IMR-90 (cell line): ENCODE measurements around the gene GPAT3. TPM values are rescaled to one million over a fixed set of nuclear protein-coding genes. Genes with fewer than 3 reads are reported as not detected.

Experiments used
- ATAC-seq: fragments of 200-7000 bp; cut with Tn5 transposase; 2 replicates; pipeline ENCODE4 v1.9.1; 2020; ENCODE audit warnings: low read depth, mild to moderate bottlenecking, moderate library complexity
- BruUV-seq: library from RNA; stranded (reverse); fragments of 400-500 nt; replicated peaks from 2 replicates; lab custom pipeline; 2021; lab: Mats Ljungman, UMichigan
- CTCF ChIA-PET: fragments of 300-600 bp; formaldehyde crosslinking; extraction: SDS; loops from one replicate; lab custom pipeline; 2021; ENCODE audit warnings: antibody characterized with exemption; lab: Yijun Ruan, JAX
- POLR2A ChIA-PET: fragments of 300-600 bp; sonication (Branson Sonifier 250); formaldehyde crosslinking; loops from one replicate; lab custom pipeline; 2022; ENCODE audit warnings: antibody characterized with exemption; ENCODE audit not compliant: unreplicated experiment; lab: Charles Lee
- DNase-seq: peaks from one replicate; pipeline ENCODE4 v3.0.0; 2013
- H2AFZ ChIP-seq: replicated peaks from 2 replicates; pipeline ENCODE3; 2013; ENCODE audit warnings: low read length, mild to moderate bottlenecking; ENCODE audit not compliant: poor library complexity
- H2AK5ac ChIP-seq: 2 replicates; pipeline ENCODE4 v1.6.1; 2013; ENCODE audit warnings: low read depth, low read length, inconsistent platforms
- H2AK9ac ChIP-seq: replicated peaks from 2 replicates; pipeline ENCODE3; 2013; ENCODE audit warnings: mild to moderate bottlenecking, low read depth, low read length, moderate library complexity; ENCODE audit not compliant: poor library complexity
- H2BK120ac ChIP-seq: 2 replicates; pipeline ENCODE4 v1.6.1; 2013; ENCODE audit warnings: low read depth, low read length, inconsistent platforms
- H2BK15ac ChIP-seq: 3 replicates; pipeline ENCODE4 v1.6.1; 2013; ENCODE audit warnings: low read depth, low read length, inconsistent platforms
- H2BK20ac ChIP-seq: 2 replicates; pipeline ENCODE4 v1.6.1; 2013; ENCODE audit warnings: low read depth, mild to moderate bottlenecking, inconsistent platforms, low read length, moderate library complexity
- H2BK5ac ChIP-seq: 2 replicates; pipeline ENCODE4 v1.6.1; 2013; ENCODE audit warnings: mild to moderate bottlenecking, low read depth, low read length, inconsistent platforms; ENCODE audit not compliant: poor library complexity, severe bottlenecking
- H3K14ac ChIP-seq: replicated peaks from 2 replicates; pipeline ENCODE4 v1.6.1; 2013; ENCODE audit warnings: low read depth, low read length, inconsistent platforms
- H3K18ac ChIP-seq: 2 replicates; pipeline ENCODE4 v1.6.1; 2013; ENCODE audit warnings: low read depth, low read length, control low read depth
- H3K23ac ChIP-seq: 2 replicates; pipeline ENCODE4 v1.6.1; 2013; ENCODE audit warnings: low read depth, low read length, inconsistent platforms
- H3K27ac ChIP-seq: 2 replicates; pipeline ENCODE4 v1.5.1; 2013; ENCODE audit warnings: mild to moderate bottlenecking, control low read depth, low read length; ENCODE audit not compliant: insufficient read depth
- H3K27me3 ChIP-seq: 2 replicates; pipeline ENCODE4 v1.6.1; 2013; ENCODE audit warnings: low read length; ENCODE audit not compliant: control insufficient read depth, insufficient read depth
- H3K36me3 ChIP-seq: 2 replicates; pipeline ENCODE4 v1.6.1; 2013; ENCODE audit warnings: low read length, mixed read lengths; ENCODE audit not compliant: control insufficient read depth, insufficient read depth
- H3K4ac ChIP-seq: 2 replicates; pipeline ENCODE4 v1.6.1; 2013; ENCODE audit warnings: low read depth, low read length, inconsistent platforms
- H3K4me1 ChIP-seq: 2 replicates; pipeline ENCODE4 v1.6.1; 2013; ENCODE audit warnings: low read length, mixed read lengths; ENCODE audit not compliant: control insufficient read depth, insufficient read depth
- H3K4me2 ChIP-seq: 2 replicates; pipeline ENCODE4 v1.6.1; 2013; ENCODE audit warnings: low read depth, mild to moderate bottlenecking, control low read depth, low read length, moderate library complexity
- H3K4me3 ChIP-seq: 2 replicates; pipeline ENCODE4 v1.5.1; 2013; ENCODE audit warnings: low read depth, mild to moderate bottlenecking, control low read depth, low read length, moderate library complexity; ENCODE audit not compliant: insufficient read depth
- H3K56ac ChIP-seq: 2 replicates; pipeline ENCODE4 v1.6.1; 2013; ENCODE audit warnings: low read length, inconsistent platforms; ENCODE audit not compliant: insufficient read depth; ENCODE audit errors: extremely low read depth
- H3K79me1 ChIP-seq, 2 experiments: 2 replicates each; pipeline ENCODE4 v1.6.1; 2013; ENCODE audit warnings: low read length in 2 of 2, inconsistent platforms in 1 of 2, low read depth in 1 of 2
- H3K9ac ChIP-seq: 2 replicates; pipeline ENCODE4 v1.6.1; 2013; ENCODE audit warnings: low read depth, low read length, control low read depth
- H3K9me1 ChIP-seq: 2 replicates; pipeline ENCODE4 v1.6.1; 2013; ENCODE audit warnings: low read length, inconsistent platforms; ENCODE audit not compliant: insufficient read depth
- H3K9me3 ChIP-seq: 2 replicates; pipeline ENCODE4 v1.6.1; 2013; ENCODE audit warnings: low read length; ENCODE audit not compliant: control insufficient read depth, insufficient read depth
- H4K20me1 ChIP-seq: 2 replicates; pipeline ENCODE4 v1.6.1; 2013; ENCODE audit warnings: low read length, inconsistent platforms; ENCODE audit not compliant: insufficient read depth
- H4K5ac ChIP-seq: 2 replicates; pipeline ENCODE4 v1.6.1; 2013; ENCODE audit warnings: mild to moderate bottlenecking, low read depth, low read length, control low read depth
- H4K8ac ChIP-seq, 2 experiments: 2 replicates each; pipeline ENCODE4 v1.6.1; 2013; ENCODE audit warnings: low read depth in 2 of 2, low read length in 2 of 2, control low read depth in 1 of 2, inconsistent platforms in 1 of 2
- H4K91ac ChIP-seq: 2 replicates; pipeline ENCODE4 v1.6.1; 2013; ENCODE audit warnings: low read depth, low read length, inconsistent platforms; ENCODE audit not compliant: insufficient read depth
- BHLHE40 ChIP-seq: fragments of 150-350 bp; IDR thresholded peaks from 2 replicates; pipeline ENCODE4 v1.6.1; 2016; ENCODE audit warnings: mild to moderate bottlenecking, low read depth, low read length
- CEBPB ChIP-seq: IDR thresholded peaks from 2 replicates; pipeline ENCODE4 v1.6.1; 2012; ENCODE audit warnings: low read depth, low read length, improper control_type of control experiment
- CHD1 ChIP-seq: IDR thresholded peaks from 2 replicates; pipeline ENCODE4 v1.6.1; 2012; ENCODE audit warnings: low read depth, low read length, improper control_type of control experiment
- CTCF ChIP-seq: conservative IDR thresholded peaks from 2 replicates; pipeline ENCODE4 v1.5.1; 2012; ENCODE audit warnings: mild to moderate bottlenecking, low read depth, low read length, improper control_type of control experiment
- MAZ ChIP-seq: IDR thresholded peaks from 2 replicates; pipeline ENCODE4 v1.6.1; 2012; ENCODE audit warnings: low read depth, mild to moderate bottlenecking, low read length, improper control_type of control experiment, moderate library complexity, borderline replicate concordance
- MXI1 ChIP-seq: IDR thresholded peaks from 2 replicates; pipeline ENCODE4 v1.6.1; 2012; ENCODE audit warnings: low read depth, mild to moderate bottlenecking, low read length, moderate library complexity, borderline replicate concordance
- NFE2L2 ChIP-seq: fragments of 150-350 bp; IDR thresholded peaks from 2 replicates; pipeline ENCODE4 v1.6.1; 2016; ENCODE audit warnings: low read depth, mild to moderate bottlenecking, low read length
- POLR2A ChIP-seq: IDR thresholded peaks from 2 replicates; pipeline ENCODE4 v1.6.1; 2012; ENCODE audit warnings: mild to moderate bottlenecking, low read depth, low read length
- RAD21 ChIP-seq: IDR thresholded peaks from 2 replicates; pipeline ENCODE4 v1.6.1; 2012; ENCODE audit warnings: low read length, improper control_type of control experiment
- RCOR1 ChIP-seq: IDR thresholded peaks from 2 replicates; pipeline ENCODE4 v1.6.1; 2012; ENCODE audit warnings: mild to moderate bottlenecking, low read length, improper control_type of control experiment; ENCODE audit not compliant: insufficient replicate concordance
- RFX5 ChIP-seq: IDR thresholded peaks from 2 replicates; pipeline ENCODE4 v1.8.0; 2012; ENCODE audit warnings: low read depth, mild to moderate bottlenecking, low read length, moderate library complexity
- SMC3 ChIP-seq: fragments of 150-350 bp; IDR thresholded peaks from 2 replicates; pipeline ENCODE4 v1.6.1; 2016; ENCODE audit warnings: low read depth, mild to moderate bottlenecking, antibody characterized with exemption, low read length, moderate library complexity
- USF2 ChIP-seq: fragments of 150-350 bp; IDR thresholded peaks from 2 replicates; pipeline ENCODE4 v1.6.1; 2017; ENCODE audit warnings: mild to moderate bottlenecking, antibody characterized with exemption, low read length, low read depth
- dilution Hi-C: fragments of 300-500 bp; cut with HindIII; formaldehyde crosslinking; loops from one replicate; pipeline ENCODE4 v1.14.3; 2018; ENCODE audit warnings: low sequenced_read_pairs; ENCODE audit not compliant: unreplicated experiment
- in situ Hi-C: fragments of 300-500 bp; cut with MboI; formaldehyde crosslinking; loops from 3 replicates; pipeline ENCODE4 v1.14.3; 2019; ENCODE audit warnings: low sequenced_read_pairs, inconsistent platforms, mixed read lengths
- intact Hi-C: fragments of 100-400 bp; cut with micrococcal nuclease; formaldehyde crosslinking; loops from 2 replicates; pipeline ENCODE4 v1.10.0; 2022
- polyA plus RNA-seq, 3 experiments: library from polyadenylated mRNA; depleted of rRNA; stranded (reverse); fragments of >200 nt; gene quantifications; 2 replicates each; pipeline ENCODE4 v1.2.3, GENCODE V29; 2012; ENCODE audit warnings: low replicate concordance in 1 of 3
- total RNA-seq: library from RNA; depleted of rRNA; stranded (reverse); fragments of >200 nt; gene quantifications from 2 replicates; pipeline ENCODE4 v1.2.3, GENCODE V29; 2012
- TF ChIP-seq, protein P1 (sequence below): fragments of 150-350 bp; IDR thresholded peaks from 2 replicates; pipeline ENCODE4 v1.6.1; 2016; ENCODE audit warnings: low read depth, mild to moderate bottlenecking, low read length, moderate library complexity, borderline replicate concordance

GPAT3 gene
- total and polyA plus RNA-seq, 2 of the 4 experiments (the other 2 are of a cell fraction), result 1.3 to 2.9 TPM

GRCh38 chr4:83503974-83504373 is 31.9 kb upstream of the GPAT3 start:
- no peak overlapping the region for H3K4me2 ChIP-seq
- H3K4ac ChIP-seq, result no peak overlapping the region

More at GRCh38 chr4:83503974-83504373, 31.9 kb upstream of the GPAT3 start:
- Histone ChIP-seq H3K27me3 (peaks cover 4% of the 10 kb centered on the region), H2BK5ac (no peak overlapping the region), H2AK5ac (no peak overlapping the region), H2AFZ (no peak overlapping the region), H3K9me3 (no peaks in the 10 kb centered on the region), H3K18ac (no peak overlapping the region), H3K9me1 (no peaks in the 10 kb centered on the region), H3K36me3 (no peaks in the 10 kb centered on the region), H3K14ac (no peak overlapping the region), H3K27ac (no peak overlapping the region), H2BK120ac (no peak overlapping the region), H3K23ac (no peak overlapping the region), H3K9ac (no peak overlapping the region), H4K91ac (no peak overlapping the region), H4K8ac (no peak overlapping the region), H2BK20ac (no peak overlapping the region), H4K20me1 (no peaks in the 10 kb centered on the region), H2BK15ac (no peak overlapping the region), H4K5ac (no peak overlapping the region), H2AK9ac (no peak overlapping the region), H3K4me3 (no peak overlapping the region), H3K79me1 (no peaks in the 10 kb centered on the region), H3K4me1 (no peaks in the 10 kb centered on the region), H3K56ac (no peak overlapping the region)
- dilution Hi-C loops (no loop called here), in situ Hi-C loops (loop anchor here (25.0 kb wide), 2 partner anchors 758 to 1008 kb away; no protein-coding TSS in a partner anchor), intact Hi-C loops (loop anchor here (5.0 kb wide), 1 partner anchor 753 kb away; no protein-coding TSS in a partner anchor)
- ATAC-seq, result no peak
- ChIA-PET POLR2A (no interaction called here), CTCF (no interaction called here)
- no peak for DNase-seq
- TF ChIP-seq RFX5 (no peak), POLR2A (no peak), CEBPB (no peak), RCOR1 (no peak), CTCF (no peak), BHLHE40 (no peak), USF2 (no peak), SMC3 (no peak), RAD21 (no peak), NFE2L2 (no peak), CHD1 (no peak), MXI1 (no peak), MAZ (no peak)
- TF ChIP-seq, protein P1, sequence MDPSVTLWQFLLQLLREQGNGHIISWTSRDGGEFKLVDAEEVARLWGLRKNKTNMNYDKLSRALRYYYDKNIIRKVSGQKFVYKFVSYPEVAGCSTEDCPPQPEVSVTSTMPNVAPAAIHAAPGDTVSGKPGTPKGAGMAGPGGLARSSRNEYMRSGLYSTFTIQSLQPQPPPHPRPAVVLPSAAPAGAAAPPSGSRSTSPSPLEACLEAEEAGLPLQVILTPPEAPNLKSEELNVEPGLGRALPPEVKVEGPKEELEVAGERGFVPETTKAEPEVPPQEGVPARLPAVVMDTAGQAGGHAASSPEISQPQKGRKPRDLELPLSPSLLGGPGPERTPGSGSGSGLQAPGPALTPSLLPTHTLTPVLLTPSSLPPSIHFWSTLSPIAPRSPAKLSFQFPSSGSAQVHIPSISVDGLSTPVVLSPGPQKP, result no peak
- no TSS peak for BruUV-seq
